H9 (cell line): ENCODE measurements around the gene FNDC3A. TPM values are rescaled to one million over a fixed set of nuclear protein-coding genes. Genes with fewer than 3 reads are reported as not detected.

ENCODE experiments used
- DNase-seq: peaks from one replicate; pipeline ENCODE4 v3.0.0-alpha.2; 2017
- H2AFZ ChIP-seq: one replicate; pipeline ENCODE4 v1.6.1; 2013; ENCODE audit warnings: mild to moderate bottlenecking, low read length, control low read depth, moderate library complexity
- H2AK5ac ChIP-seq: 2 replicates; pipeline ENCODE4 v1.6.1; 2013; ENCODE audit warnings: low read length, control low read depth, mixed read lengths; ENCODE audit not compliant: insufficient read length
- H2BK120ac ChIP-seq: one replicate; pipeline ENCODE4 v1.6.1; 2013; ENCODE audit warnings: low read depth, mild to moderate bottlenecking, low read length, control low read depth, inconsistent platforms; ENCODE audit not compliant: poor library complexity, severe bottlenecking
- H2BK12ac ChIP-seq: 2 replicates; pipeline ENCODE4 v1.6.1; 2013; ENCODE audit warnings: low read length, control low read depth, mixed read lengths, low read depth; ENCODE audit not compliant: insufficient read length
- H2BK15ac ChIP-seq: 2 replicates; pipeline ENCODE4 v1.6.1; 2013; ENCODE audit warnings: low read depth, low read length, control low read depth
- H2BK20ac ChIP-seq: one replicate; pipeline ENCODE4 v1.6.1; 2013; ENCODE audit warnings: low read depth, mild to moderate bottlenecking, low read length, control low read depth, inconsistent platforms; ENCODE audit not compliant: poor library complexity, severe bottlenecking
- H2BK5ac ChIP-seq: 2 replicates; pipeline ENCODE4 v1.6.1; 2013; ENCODE audit warnings: low read length, control low read depth, mixed read lengths; ENCODE audit not compliant: insufficient read length
- H3K14ac ChIP-seq: 2 replicates; pipeline ENCODE4 v1.6.1; 2013; ENCODE audit warnings: low read length, control low read depth; ENCODE audit not compliant: insufficient read depth
- H3K18ac ChIP-seq: 2 replicates; pipeline ENCODE4 v1.6.1; 2013; ENCODE audit warnings: low read depth, mild to moderate bottlenecking, mixed read lengths, low read length, control low read depth; ENCODE audit not compliant: insufficient read length
- H3K23ac ChIP-seq: 2 replicates; pipeline ENCODE4 v1.6.1; 2013; ENCODE audit warnings: low read length, control low read depth, mixed read lengths, low read depth; ENCODE audit not compliant: insufficient read length
- H3K23me2 ChIP-seq: 2 replicates; pipeline ENCODE4 v1.6.1; 2013; ENCODE audit warnings: low read depth, mild to moderate bottlenecking, mixed read lengths, low read length, control low read depth; ENCODE audit not compliant: insufficient read length, poor library complexity, severe bottlenecking
- H3K27ac ChIP-seq: 2 replicates; pipeline ENCODE4 v1.5.1; 2013; ENCODE audit warnings: low read length, control low read depth, mixed read lengths, low read depth; ENCODE audit not compliant: insufficient read length
- H3K27me3 ChIP-seq: 2 replicates; pipeline ENCODE4 v1.6.1; 2013; ENCODE audit warnings: low read length, control low read depth, inconsistent platforms; ENCODE audit not compliant: insufficient read depth
- H3K4ac ChIP-seq: 2 replicates; pipeline ENCODE4 v1.6.1; 2013; ENCODE audit warnings: low read depth, mild to moderate bottlenecking, control low read depth, inconsistent platforms, low read length, moderate library complexity
- H3K4me1 ChIP-seq: 2 replicates; pipeline ENCODE4 v1.6.1; 2013; ENCODE audit warnings: low read length, control low read depth, inconsistent platforms; ENCODE audit not compliant: insufficient read depth
- H3K4me2 ChIP-seq: 2 replicates; pipeline ENCODE4 v1.6.1; 2013; ENCODE audit warnings: low read length, control low read depth, mixed read lengths; ENCODE audit not compliant: insufficient read length, insufficient read depth
- H3K56ac ChIP-seq: 2 replicates; pipeline ENCODE4 v1.6.1; 2013; ENCODE audit warnings: low read depth, mild to moderate bottlenecking, mixed read lengths, low read length, control low read depth; ENCODE audit not compliant: insufficient read length
- H3K79me1 ChIP-seq: 2 replicates; pipeline ENCODE4 v1.6.1; 2013; ENCODE audit warnings: low read depth, mild to moderate bottlenecking, moderate library complexity, low read length, control low read depth, inconsistent platforms; ENCODE audit not compliant: insufficient read depth, poor library complexity, severe bottlenecking
- H3K79me2 ChIP-seq: 2 replicates; pipeline ENCODE4 v1.6.1; 2013; ENCODE audit warnings: low read length, control low read depth, inconsistent platforms; ENCODE audit not compliant: insufficient read depth
- H3K9ac ChIP-seq: 2 replicates; pipeline ENCODE4 v1.6.1; 2013; ENCODE audit warnings: low read length, control low read depth, mixed read lengths; ENCODE audit not compliant: insufficient read length; ENCODE audit errors: extremely low read depth
- H3K9me3 ChIP-seq: one replicate; pipeline ENCODE4 v1.6.1; 2013; ENCODE audit warnings: low read depth, low read length, inconsistent platforms; ENCODE audit not compliant: control insufficient read depth
- H3T11ph ChIP-seq: one replicate; pipeline ENCODE4 v1.6.1; 2013; ENCODE audit warnings: mild to moderate bottlenecking, low read length, control low read depth, inconsistent platforms
- H4K20me1 ChIP-seq: one replicate; pipeline ENCODE4 v1.6.1; 2013; ENCODE audit not compliant: control insufficient read depth, insufficient read length, insufficient read depth
- H4K5ac ChIP-seq: 2 replicates; pipeline ENCODE4 v1.6.1; 2013; ENCODE audit warnings: low read depth, mild to moderate bottlenecking, mixed read lengths, low read length, control low read depth; ENCODE audit not compliant: insufficient read length
- H4K8ac ChIP-seq: replicated peaks from 2 replicates; pipeline ENCODE4 v1.6.1; 2013; ENCODE audit warnings: low read length, control low read depth, mixed read lengths, low read depth; ENCODE audit not compliant: insufficient read length
- H4K91ac ChIP-seq: 2 replicates; pipeline ENCODE4 v1.6.1; 2013; ENCODE audit warnings: low read depth, mild to moderate bottlenecking, moderate library complexity, mixed read lengths, low read length, control low read depth; ENCODE audit not compliant: insufficient read length
- H3K27ac Mint-ChIP-seq, 3 experiments: 2 replicates in 2 of 3; 3 replicates in 1 of 3; pipeline ENCODE4 v1.8.0; 2020 to 2021; ENCODE audit warnings: mixed read lengths in 3 of 3, mild to moderate bottlenecking in 1 of 3, moderate library complexity in 1 of 3
- H3K27me3 Mint-ChIP-seq: 2 replicates; pipeline ENCODE4 v1.8.0; 2021; ENCODE audit warnings: low read depth, mild to moderate bottlenecking, moderate library complexity, mixed read lengths
- H3K36me3 Mint-ChIP-seq, 3 experiments: 2 replicates in 2 of 3; 3 replicates in 1 of 3; pipeline ENCODE4 v1.8.0; 2020 to 2021; ENCODE audit warnings: low read depth in 3 of 3, mixed read lengths in 3 of 3; ENCODE audit not compliant: insufficient read depth in 1 of 3
- H3K4me1 Mint-ChIP-seq, 2 experiments: 2 replicates each; pipeline ENCODE4 v1.8.0; 2020; ENCODE audit warnings: mixed read lengths in 2 of 2
- H3K4me3 Mint-ChIP-seq, 2 experiments: 2 replicates in 1 of 2; 3 replicates in 1 of 2; pipeline ENCODE4 v1.8.0; 2020 to 2021; ENCODE audit warnings: mild to moderate bottlenecking in 2 of 2, mixed read lengths in 2 of 2, moderate library complexity in 1 of 2
- H3K9me3 Mint-ChIP-seq, 2 experiments: 2 replicates in 1 of 2; 3 replicates in 1 of 2; pipeline ENCODE4 v1.8.0; 2020; ENCODE audit warnings: mild to moderate bottlenecking in 2 of 2, mixed read lengths in 2 of 2, moderate library complexity in 1 of 2
- WGBS: extraction: QIAGEN DNeasy Blood & Tissue Kit; methylation state at CpG from one replicate; pipeline ENCODE4 v1.1.7; 2013; ENCODE audit warnings: missing lambda C conversion rate, low lambda C conversion rate, mixed read lengths; ENCODE audit not compliant: insufficient read length; ENCODE audit errors: extremely low coverage; 5-methylcytosine and 5-hydroxymethylcytosine counted together
- total RNA-seq: library from RNA; stranded (reverse); gene quantifications from 2 replicates; pipeline ENCODE4 v1.2.1, GENCODE V29; 2021
- TF ChIP-seq, protein P1 (sequence below): fragments of 200-600 bp; sonication (generic); conservative IDR thresholded peaks from 3 replicates; pipeline ENCODE4 v1.8.0; 2021; ENCODE audit warnings: antibody characterized with exemption, mild to moderate bottlenecking

Gene FNDC3A
- total RNA-seq, 1 experiment from 2014 or later = 27.4 TPM

DNA sequence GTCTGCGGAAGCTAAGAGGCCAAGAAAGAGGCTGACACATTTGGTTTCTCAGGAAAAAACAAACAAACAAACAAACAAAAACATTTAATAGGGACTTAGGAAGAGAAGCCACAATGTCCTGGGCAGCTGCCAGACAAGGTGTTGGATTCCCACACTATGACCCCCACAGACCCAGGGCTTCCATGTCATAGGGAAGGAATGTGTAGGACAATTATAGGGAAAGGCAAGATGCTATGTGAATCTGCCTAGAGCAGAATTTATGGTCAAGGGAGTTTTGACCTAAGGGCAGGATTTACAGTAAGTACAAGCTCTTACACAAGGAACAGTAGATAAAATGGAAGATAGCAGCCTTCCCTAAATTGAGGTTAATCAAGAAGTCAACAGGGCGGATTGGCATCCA, 262.9 kb downstream of the FNDC3A start:
- no CpG with 5 or more reads among the region's 2 CpGs for WGBS
- Histone ChIP-seq H2BK5ac (no peak overlapping the region), H3K14ac (no peak overlapping the region), H3K4me2 (no peak overlapping the region), H2BK20ac (no peak overlapping the region), H3K79me1 (no peaks in the 10 kb centered on the region), H3K9ac (no peak overlapping the region), H3K4ac (no peak overlapping the region), H2AK5ac (no peak overlapping the region), H2BK120ac (no peak overlapping the region), H2BK15ac (no peak overlapping the region), H3K23me2 (no peaks in the 10 kb centered on the region), H4K5ac (no peak overlapping the region), H3K27me3 (no peaks in the 10 kb centered on the region), H3K79me2 (no peaks in the 10 kb centered on the region), H3K27ac (no peak overlapping the region), H2BK12ac (no peak overlapping the region), H4K91ac (no peak overlapping the region), H2AFZ (no peak overlapping the region), H3K9me3 (no peaks in the 10 kb centered on the region), H3K23ac (no peak overlapping the region), H4K8ac (no peak overlapping the region), H3K4me1 (no peaks in the 10 kb centered on the region), H4K20me1 (no peaks in the 10 kb centered on the region), H3T11ph (no peak overlapping the region), H3K18ac (no peak overlapping the region), H3K56ac (no peak overlapping the region)
- Mint-ChIP-seq H3K27me3 (no peaks in the 10 kb centered on the region), H3K4me3 (no peak overlapping the region), H3K36me3 (no peaks in the 10 kb centered on the region), H3K4me1 (no peaks in the 10 kb centered on the region), H3K9me3 (no peaks in the 10 kb centered on the region), H3K27ac (no peak overlapping the region)
- DNase-seq = no peak
- TF ChIP-seq, protein P1, sequence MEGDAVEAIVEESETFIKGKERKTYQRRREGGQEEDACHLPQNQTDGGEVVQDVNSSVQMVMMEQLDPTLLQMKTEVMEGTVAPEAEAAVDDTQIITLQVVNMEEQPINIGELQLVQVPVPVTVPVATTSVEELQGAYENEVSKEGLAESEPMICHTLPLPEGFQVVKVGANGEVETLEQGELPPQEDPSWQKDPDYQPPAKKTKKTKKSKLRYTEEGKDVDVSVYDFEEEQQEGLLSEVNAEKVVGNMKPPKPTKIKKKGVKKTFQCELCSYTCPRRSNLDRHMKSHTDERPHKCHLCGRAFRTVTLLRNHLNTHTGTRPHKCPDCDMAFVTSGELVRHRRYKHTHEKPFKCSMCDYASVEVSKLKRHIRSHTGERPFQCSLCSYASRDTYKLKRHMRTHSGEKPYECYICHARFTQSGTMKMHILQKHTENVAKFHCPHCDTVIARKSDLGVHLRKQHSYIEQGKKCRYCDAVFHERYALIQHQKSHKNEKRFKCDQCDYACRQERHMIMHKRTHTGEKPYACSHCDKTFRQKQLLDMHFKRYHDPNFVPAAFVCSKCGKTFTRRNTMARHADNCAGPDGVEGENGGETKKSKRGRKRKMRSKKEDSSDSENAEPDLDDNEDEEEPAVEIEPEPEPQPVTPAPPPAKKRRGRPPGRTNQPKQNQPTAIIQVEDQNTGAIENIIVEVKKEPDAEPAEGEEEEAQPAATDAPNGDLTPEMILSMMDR = no peak
